HUES6 (cell line): ENCODE data around the gene SNUPN.

ENCODE experiments used
- H3K27ac ChIP-seq: 2 replicates; pipeline ENCODE4 v1.7.0; 2013; ENCODE audit warnings: low read depth, mild to moderate bottlenecking, low read length, inconsistent platforms
- H3K27me3 ChIP-seq: 2 replicates; pipeline ENCODE4 v1.6.1; 2013; ENCODE audit warnings: low read length; ENCODE audit not compliant: control insufficient read depth, insufficient read depth
- H3K36me3 ChIP-seq: 2 replicates; pipeline ENCODE4 v1.6.1; 2013; ENCODE audit warnings: low read length; ENCODE audit not compliant: control insufficient read depth, insufficient read depth
- H3K4me1 ChIP-seq: 2 replicates; pipeline ENCODE4 v1.6.1; 2013; ENCODE audit warnings: low read length; ENCODE audit not compliant: control insufficient read depth, insufficient read depth
- H3K4me3 ChIP-seq: 2 replicates; pipeline ENCODE4 v1.5.1; 2013; ENCODE audit warnings: low read depth, low read length
- H3K9ac ChIP-seq: one replicate; pipeline ENCODE4 v1.6.1; 2013; ENCODE audit warnings: mild to moderate bottlenecking, low read length
- H3K9me3 ChIP-seq: 2 replicates; pipeline ENCODE4 v1.6.1; 2013; ENCODE audit warnings: low read depth, low read length; ENCODE audit not compliant: control insufficient read depth, insufficient read depth

SNUPN gene

GRCh38 chr15:75651810-75652543 lies 26.5 kb upstream of the SNUPN start:
- no peak overlapping the region for H3K4me3 ChIP-seq
- H3K36me3 ChIP-seq: peaks cover 17% of the 10 kb centered on the region; the same call in 1 of the 2 replicates
- no peak overlapping the region for H3K9ac ChIP-seq

GRCh38 chr15:75650908-75651809 lies 25.6 kb upstream of the SNUPN start:
- H3K36me3 ChIP-seq: peaks cover 16% of the 10 kb centered on the region; the same call in 1 of the 2 replicates
- peaks cover 43% of the 10 kb centered on the region for H3K4me1 ChIP-seq
- no peak overlapping the region for H3K9ac ChIP-seq
- peaks cover 9% of the 10 kb centered on the region for H3K27me3 ChIP-seq
- H3K27ac ChIP-seq: no peak overlapping the region
- H3K4me3 ChIP-seq: peak overlapping the region; percentile 22
- H3K9me3 ChIP-seq: no peaks in the 10 kb centered on the region

More at GRCh38 chr15:75651810-75652543, 26.5 kb upstream of the SNUPN start:
- H3K27ac ChIP-seq: no peak overlapping the region
- peaks cover 1% of the 10 kb centered on the region for H3K27me3 ChIP-seq
- H3K4me1 ChIP-seq: peaks cover 35% of the 10 kb centered on the region
- no peaks in the 10 kb centered on the region for H3K9me3 ChIP-seq

DNA sequence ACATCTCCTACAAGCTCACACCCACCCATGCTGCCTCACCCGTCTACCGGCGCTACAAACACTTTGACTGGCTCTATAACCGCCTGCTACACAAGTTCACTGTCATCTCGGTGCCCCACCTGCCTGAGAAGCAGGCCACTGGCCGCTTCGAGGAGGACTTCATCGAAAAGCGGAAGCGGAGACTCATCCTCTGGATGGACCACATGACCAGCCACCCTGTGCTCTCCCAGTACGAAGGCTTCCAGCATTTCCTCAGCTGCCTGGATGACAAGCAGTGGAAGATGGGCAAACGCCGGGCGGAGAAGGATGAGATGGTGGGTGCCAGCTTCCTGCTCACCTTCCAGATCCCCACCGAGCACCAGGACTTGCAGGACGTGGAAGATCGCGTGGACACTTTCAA lies 24.3 kb upstream of the SNUPN start:
- Histone ChIP-seq H3K9me3 (no peaks in the 10 kb centered on the region), H3K27me3 (peaks cover 14% of the 10 kb centered on the region), H3K4me3 (no peak overlapping the region; the same call in 1 of the 2 replicates), H3K36me3 (peaks cover 16% of the 10 kb centered on the region; the same call in 1 of the 2 replicates), H3K27ac (no peak overlapping the region), H3K4me1 (peaks cover 43% of the 10 kb centered on the region), H3K9ac (no peak overlapping the region)

- H3K9me3 ChIP-seq: no peaks in the 10 kb centered on the region
- H3K4me1 ChIP-seq: peaks cover 43% of the 10 kb centered on the region
- H3K27ac ChIP-seq: no peak overlapping the region
Measured at GRCh38 chr15:75649045-75649761, 23.7 kb upstream of the SNUPN start.

GRCh38 chr15:75648156-75649000 lies 22.9 kb upstream of the SNUPN start:
- H3K4me1 ChIP-seq: peaks cover 40% of the 10 kb centered on the region
- peaks cover 16% of the 10 kb centered on the region; the same call in 1 of the 2 replicates for H3K36me3 ChIP-seq
- H3K27ac ChIP-seq: peak overlapping the region; percentile 91
- peak overlapping the region; percentile 88 for H3K9ac ChIP-seq
- peak overlapping the region; percentile 99 for H3K4me3 ChIP-seq
- peaks cover 14% of the 10 kb centered on the region for H3K27me3 ChIP-seq
- H3K9me3 ChIP-seq: no peaks in the 10 kb centered on the region

More at GRCh38 chr15:75649045-75649761, 23.7 kb upstream of the SNUPN start:
- H3K4me3 ChIP-seq: peak overlapping the region; percentile 99
- H3K9ac ChIP-seq: peak overlapping the region; percentile 88
- peaks cover 16% of the 10 kb centered on the region; the same call in 1 of the 2 replicates for H3K36me3 ChIP-seq
- peaks cover 14% of the 10 kb centered on the region for H3K27me3 ChIP-seq

- H3K9me3 ChIP-seq: no peaks in the 10 kb centered on the region
- H3K4me1 ChIP-seq: peaks cover 38% of the 10 kb centered on the region
- peaks cover 16% of the 10 kb centered on the region; the same call in 1 of the 2 replicates for H3K36me3 ChIP-seq
- peaks cover 14% of the 10 kb centered on the region for H3K27me3 ChIP-seq
- peak within 1 kb of the TSS; percentile 99 for H3K4me3 ChIP-seq
- peak within 1 kb of the TSS; percentile 88 for H3K9ac ChIP-seq
- H3K27ac ChIP-seq: peak within 1 kb of the TSS; percentile 91
Measured at GRCh38 chr15:75647370-75648155, 22.0 kb upstream of the SNUPN start, which contains the start of gene SNX33. TSS of gene SNX33 (plus strand) at chr15:75647912. CDS start at chr15:75649103, 1,191 bp downstream.

GRCh38 chr15:75646944-75647364 lies 21.4 kb upstream of the SNUPN start:
- Histone ChIP-seq H3K4me3 (peak overlapping the region; percentile 99), H3K9ac (peak overlapping the region; percentile 88), H3K36me3 (peaks cover 16% of the 10 kb centered on the region; the same call in 1 of the 2 replicates), H3K9me3 (no peaks in the 10 kb centered on the region), H3K27me3 (peaks cover 14% of the 10 kb centered on the region), H3K4me1 (peaks cover 38% of the 10 kb centered on the region), H3K27ac (peak overlapping the region; percentile 91; the same call in 1 of the 2 replicates)

- Histone ChIP-seq H3K4me1 (peaks cover 34% of the 10 kb centered on the region), H3K4me3 (peak overlapping the region; percentile 99), H3K27me3 (peaks cover 14% of the 10 kb centered on the region), H3K9ac (peak overlapping the region; percentile 88), H3K9me3 (no peaks in the 10 kb centered on the region), H3K36me3 (peaks cover 14% of the 10 kb centered on the region; the same call in 1 of the 2 replicates), H3K27ac (no peak overlapping the region)
Measured at GRCh38 chr15:75646112-75646943, 20.8 kb upstream of the SNUPN start.

- Histone ChIP-seq H3K27ac (no peak overlapping the region), H3K9me3 (no peaks in the 10 kb centered on the region), H3K4me1 (peaks cover 17% of the 10 kb centered on the region), H3K9ac (no peak overlapping the region), H3K36me3 (no peaks in the 10 kb centered on the region), H3K4me3 (no peak overlapping the region), H3K27me3 (peaks cover 14% of the 10 kb centered on the region)
Measured at GRCh38 chr15:75644376-75644775, 18.9 kb upstream of the SNUPN start.
